ENCODE data around the gene FCHSD2.

The FCHSD2 gene

DNA sequence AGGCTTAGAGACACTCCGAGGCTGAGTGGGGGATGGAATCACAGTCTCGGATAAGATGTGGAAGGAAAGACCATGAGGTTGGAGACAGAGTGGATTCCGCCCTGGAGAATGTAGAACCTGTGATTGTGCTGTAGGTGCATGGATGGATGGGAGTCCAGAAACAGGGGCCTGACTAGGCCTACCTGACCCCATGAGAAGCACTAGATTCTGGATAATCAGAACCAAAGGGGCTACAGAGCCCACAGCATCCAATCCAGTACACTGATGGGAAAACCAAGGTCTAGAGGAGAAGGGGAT is 32.3 kb upstream of the FCHSD2 start:
- TF ChIP-seq POLR2AphosphoS5 (IDR thresholded peaks at IDR 0.05; ENCODE audit: low read depth, low read length) (no peak), FOXP2 (optimal IDR thresholded peaks at IDR 0.05; ENCODE audit: borderline replicate concordance, extremely low read depth, extremely low read length, insufficient read depth) (no peak), SIN3A (IDR thresholded peaks at IDR 0.05; ENCODE audit: borderline replicate concordance, insufficient read depth, low read length) (no peak), TAF1 (IDR thresholded peaks at IDR 0.05; ENCODE audit: borderline replicate concordance, insufficient read depth, low read length) (no peak)
- TF ChIP-seq, protein P1, sequence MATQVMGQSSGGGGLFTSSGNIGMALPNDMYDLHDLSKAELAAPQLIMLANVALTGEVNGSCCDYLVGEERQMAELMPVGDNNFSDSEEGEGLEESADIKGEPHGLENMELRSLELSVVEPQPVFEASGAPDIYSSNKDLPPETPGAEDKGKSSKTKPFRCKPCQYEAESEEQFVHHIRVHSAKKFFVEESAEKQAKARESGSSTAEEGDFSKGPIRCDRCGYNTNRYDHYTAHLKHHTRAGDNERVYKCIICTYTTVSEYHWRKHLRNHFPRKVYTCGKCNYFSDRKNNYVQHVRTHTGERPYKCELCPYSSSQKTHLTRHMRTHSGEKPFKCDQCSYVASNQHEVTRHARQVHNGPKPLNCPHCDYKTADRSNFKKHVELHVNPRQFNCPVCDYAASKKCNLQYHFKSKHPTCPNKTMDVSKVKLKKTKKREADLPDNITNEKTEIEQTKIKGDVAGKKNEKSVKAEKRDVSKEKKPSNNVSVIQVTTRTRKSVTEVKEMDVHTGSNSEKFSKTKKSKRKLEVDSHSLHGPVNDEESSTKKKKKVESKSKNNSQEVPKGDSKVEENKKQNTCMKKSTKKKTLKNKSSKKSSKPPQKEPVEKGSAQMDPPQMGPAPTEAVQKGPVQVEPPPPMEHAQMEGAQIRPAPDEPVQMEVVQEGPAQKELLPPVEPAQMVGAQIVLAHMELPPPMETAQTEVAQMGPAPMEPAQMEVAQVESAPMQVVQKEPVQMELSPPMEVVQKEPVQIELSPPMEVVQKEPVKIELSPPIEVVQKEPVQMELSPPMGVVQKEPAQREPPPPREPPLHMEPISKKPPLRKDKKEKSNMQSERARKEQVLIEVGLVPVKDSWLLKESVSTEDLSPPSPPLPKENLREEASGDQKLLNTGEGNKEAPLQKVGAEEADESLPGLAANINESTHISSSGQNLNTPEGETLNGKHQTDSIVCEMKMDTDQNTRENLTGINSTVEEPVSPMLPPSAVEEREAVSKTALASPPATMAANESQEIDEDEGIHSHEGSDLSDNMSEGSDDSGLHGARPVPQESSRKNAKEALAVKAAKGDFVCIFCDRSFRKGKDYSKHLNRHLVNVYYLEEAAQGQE (IDR thresholded peaks at IDR 0.05; ENCODE audit: insufficient read depth in 1 of 2, low read depth in 2 of 2, low read length in 2 of 2): no peak

DNA sequence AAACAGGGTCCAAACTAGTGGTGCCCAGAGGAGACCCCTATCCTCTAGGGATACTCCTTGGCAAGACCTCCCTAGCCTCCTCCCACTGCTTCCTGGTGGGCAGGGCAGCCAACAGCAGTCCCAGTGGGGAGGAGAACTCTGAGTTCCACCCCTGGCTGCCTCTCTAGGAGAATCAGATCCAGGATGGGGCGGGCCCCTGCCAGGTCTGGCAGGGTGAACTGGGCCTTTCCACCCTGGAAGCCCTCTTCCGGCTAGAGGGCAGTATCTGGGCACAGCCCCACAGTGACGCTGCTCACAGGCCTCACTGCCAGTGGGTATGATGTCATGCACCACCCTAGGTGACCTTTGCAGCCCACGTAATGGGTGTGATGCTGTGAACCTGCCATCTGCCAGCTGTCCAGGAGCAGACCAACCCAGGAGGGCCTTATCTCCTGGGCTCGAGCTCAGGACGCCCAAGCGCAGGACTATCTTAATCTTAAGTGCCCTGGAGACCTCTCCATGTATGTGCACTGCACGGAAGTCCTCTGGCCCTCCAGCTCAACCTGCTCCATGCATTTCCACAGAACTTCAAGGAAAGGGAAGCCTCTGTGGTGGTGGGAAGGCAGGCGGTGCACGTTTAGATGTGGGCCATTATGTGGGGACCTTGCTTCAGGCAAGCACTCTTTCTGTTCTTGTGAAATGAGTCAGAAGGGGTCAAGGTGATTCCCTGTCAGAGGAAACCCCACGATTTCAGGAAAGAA is 31.8 kb upstream of the FCHSD2 start:
- TF ChIP-seq POLR2AphosphoS5 (IDR thresholded peaks at IDR 0.05; ENCODE audit: low read depth, low read length): no peak
- TF ChIP-seq TAF1 (IDR thresholded peaks at IDR 0.05; ENCODE audit: borderline replicate concordance, insufficient read depth, low read length): no peak
- TF ChIP-seq FOXP2 (optimal IDR thresholded peaks at IDR 0.05; ENCODE audit: borderline replicate concordance, extremely low read depth, extremely low read length, insufficient read depth): no peak
- TF ChIP-seq SIN3A (IDR thresholded peaks at IDR 0.05; ENCODE audit: borderline replicate concordance, insufficient read depth, low read length): no peak
- TF ChIP-seq, protein P1 (IDR thresholded peaks at IDR 0.05; ENCODE audit: insufficient read depth in 1 of 2, low read depth in 2 of 2, low read length in 2 of 2): no peak

- TF ChIP-seq POLR2AphosphoS5 (IDR thresholded peaks at IDR 0.05; ENCODE audit: low read depth, low read length) (no peak), FOXP2 (optimal IDR thresholded peaks at IDR 0.05; ENCODE audit: borderline replicate concordance, extremely low read depth, extremely low read length, insufficient read depth) (no peak), SIN3A (IDR thresholded peaks at IDR 0.05; ENCODE audit: borderline replicate concordance, insufficient read depth, low read length) (no peak), TAF1 (IDR thresholded peaks at IDR 0.05; ENCODE audit: borderline replicate concordance, insufficient read depth, low read length) (no peak)
- TF ChIP-seq, protein P1 (IDR thresholded peaks at IDR 0.05; ENCODE audit: insufficient read depth in 1 of 2, low read depth in 2 of 2, low read length in 2 of 2): no peak
Observed at GRCh38 chr11:73172992-73173656, 31.0 kb upstream of the FCHSD2 start.

DNA sequence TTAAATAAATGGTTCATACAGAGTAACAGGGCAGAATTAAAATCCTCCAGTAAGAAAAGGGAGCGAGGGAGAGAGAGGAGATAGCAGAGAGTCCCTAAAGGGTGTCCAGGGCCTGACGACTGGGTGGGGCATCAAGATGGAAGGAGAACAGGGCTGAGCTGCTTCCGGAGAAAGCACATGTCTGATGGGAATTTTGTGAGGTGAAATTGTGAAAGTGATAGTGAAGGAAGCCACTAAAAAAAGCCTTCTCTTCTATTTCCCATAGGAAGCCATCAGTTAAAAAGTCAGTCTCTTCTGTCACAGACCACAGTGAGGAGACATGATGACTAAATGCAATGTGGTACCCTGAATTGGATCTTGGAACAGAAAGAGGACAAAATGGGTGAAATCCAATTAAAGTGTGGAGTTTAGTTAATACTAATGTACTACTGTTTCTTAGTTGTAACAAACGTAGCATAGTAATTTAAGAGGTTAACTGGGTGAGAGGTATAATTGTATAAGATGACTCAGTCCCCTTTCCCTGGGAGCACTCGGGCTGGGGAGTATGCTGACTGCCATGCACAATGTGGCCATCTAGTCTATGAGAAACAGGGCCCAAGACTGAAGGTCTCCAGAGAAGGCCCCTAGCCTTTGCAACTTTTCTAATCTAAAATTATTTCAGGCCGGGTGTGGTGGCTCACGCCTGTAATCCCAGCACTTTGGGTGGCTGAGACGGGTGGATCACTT is 29.5 kb upstream of the FCHSD2 start:
- TF ChIP-seq POLR2AphosphoS5 (IDR thresholded peaks at IDR 0.05; ENCODE audit: low read depth, low read length) (no peak), FOXP2 (optimal IDR thresholded peaks at IDR 0.05; ENCODE audit: borderline replicate concordance, extremely low read depth, extremely low read length, insufficient read depth) (no peak), TAF1 (IDR thresholded peaks at IDR 0.05; ENCODE audit: borderline replicate concordance, insufficient read depth, low read length) (no peak), SIN3A (IDR thresholded peaks at IDR 0.05; ENCODE audit: borderline replicate concordance, insufficient read depth, low read length) (no peak)
- TF ChIP-seq, protein P1 (IDR thresholded peaks at IDR 0.05; ENCODE audit: insufficient read depth in 1 of 2, low read depth in 2 of 2, low read length in 2 of 2): no peak

Data from PFSK-1 (cell line).